GM19043 (cell line): ENCODE data around the gene OSBP2.

Experiments used
- ATAC-seq: cut with Tn5 transposase; IDR thresholded peaks from one replicate; pipeline ENCODE4 v1.9.1; 2021; ENCODE audit warnings: low read depth; ENCODE audit not compliant: unreplicated experiment

Gene OSBP2

GRCh38 chr22:30864441-30865420 lies 170.1 kb downstream of the OSBP2 start:
- ATAC-seq: no peak

- ATAC-seq: no peak
Measured at GRCh38 chr22:30865656-30866055, 171.0 kb downstream of the OSBP2 start.

GRCh38 chr22:30866216-30866615 lies 171.5 kb downstream of the OSBP2 start:
- no peak for ATAC-seq

DNA sequence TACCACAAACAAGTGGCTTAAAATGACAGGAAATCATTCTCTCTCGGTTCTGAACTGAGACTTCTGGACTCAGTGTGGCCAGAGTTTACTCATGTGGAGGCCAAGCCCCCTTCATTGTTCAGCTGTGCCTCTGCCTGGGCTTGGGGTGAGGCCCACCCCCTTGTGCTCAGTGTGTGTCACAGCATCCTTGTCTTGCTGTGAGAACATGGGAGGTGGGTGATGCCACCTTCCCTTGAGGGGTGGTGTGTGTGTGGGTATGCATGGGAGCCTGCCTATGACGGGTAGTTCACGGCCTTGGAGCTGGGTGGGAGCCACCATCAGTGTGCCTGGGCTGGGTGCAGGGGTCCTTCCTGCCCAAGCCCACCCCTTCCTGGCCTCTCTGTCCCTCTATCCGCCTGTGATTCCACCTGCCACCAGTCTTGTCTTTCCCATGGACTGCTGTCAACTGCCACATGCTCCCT lies 172.2 kb downstream of the OSBP2 start:
- ATAC-seq: no peak

GRCh38 chr22:30867746-30868662 lies 173.3 kb downstream of the OSBP2 start:
- ATAC-seq: no peak

- ATAC-seq: no peak
Measured at GRCh38 chr22:30868663-30869385, 174.2 kb downstream of the OSBP2 start.

GRCh38 chr22:30869667-30870395 lies 175.2 kb downstream of the OSBP2 start:
- ATAC-seq: no peak

GRCh38 chr22:30870451-30871345 lies 176.0 kb downstream of the OSBP2 start:
- no peak for ATAC-seq

- ATAC-seq: no peak
Measured at GRCh38 chr22:30871391-30872284, 177.0 kb downstream of the OSBP2 start.

DNA sequence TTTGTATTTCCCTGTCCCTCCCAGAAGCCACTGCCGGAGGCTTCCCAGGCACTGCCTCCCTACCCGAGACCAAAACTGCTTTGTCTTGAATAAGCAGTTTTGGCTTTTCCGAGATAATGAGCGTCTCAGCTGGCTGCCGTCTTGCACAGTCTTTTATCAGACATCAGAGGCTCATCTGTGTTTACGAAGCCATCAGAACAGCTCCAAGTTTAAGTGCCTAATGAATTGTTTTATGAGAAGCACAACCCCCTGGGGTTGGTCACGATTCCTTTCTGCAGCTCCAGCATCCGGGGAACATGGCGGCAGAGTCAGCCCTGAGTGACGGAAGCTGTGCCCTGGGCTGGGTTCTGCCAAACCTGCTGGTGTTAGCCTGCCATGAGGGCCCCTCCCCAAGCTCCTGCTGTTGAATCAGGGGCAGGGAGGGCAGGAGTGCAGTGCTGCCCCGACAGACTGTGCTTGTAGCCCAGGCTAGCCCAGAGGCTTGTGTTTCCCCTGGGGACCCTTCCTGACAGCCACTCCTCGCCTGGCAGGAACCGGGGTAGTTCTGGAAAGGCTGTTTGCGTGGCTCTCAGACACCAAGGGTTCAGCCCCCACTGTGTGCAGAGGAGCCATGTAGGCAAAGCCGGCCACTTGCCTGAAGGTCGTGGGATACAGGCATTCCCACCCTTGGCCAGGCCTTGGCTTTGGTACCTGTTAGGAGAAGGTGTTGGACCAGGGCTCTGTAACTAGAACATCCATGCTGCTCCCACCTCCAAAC lies 177.8 kb downstream of the OSBP2 start:
- no peak for ATAC-seq

DNA sequence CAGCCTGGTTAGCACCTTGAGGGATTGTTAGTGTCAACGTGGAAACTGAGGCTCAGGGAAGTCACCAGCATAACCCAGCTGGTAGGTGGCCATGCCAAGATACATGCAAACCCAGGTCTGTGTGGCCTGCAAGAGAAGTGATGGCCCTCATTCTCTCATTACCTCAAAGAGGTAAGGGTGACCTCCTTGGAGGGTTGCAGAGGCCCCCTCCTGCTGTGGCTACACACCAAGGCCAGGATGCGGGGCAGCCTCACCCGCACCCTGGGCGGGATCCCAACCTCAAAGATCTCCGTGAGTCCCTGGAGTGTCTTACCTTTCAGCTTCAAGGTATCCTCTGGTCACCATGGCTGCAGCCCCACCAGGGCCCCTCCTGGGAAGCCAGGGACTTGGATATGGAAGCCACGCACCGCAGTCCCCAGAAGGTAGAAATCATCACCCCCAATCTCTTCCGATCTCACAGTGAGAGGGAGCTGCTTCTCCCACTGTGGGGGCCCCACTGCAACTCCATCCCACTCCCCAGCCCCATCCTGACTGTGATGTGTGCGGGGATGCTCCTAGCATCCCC lies 178.5 kb downstream of the OSBP2 start:
- no peak for ATAC-seq

GRCh38 chr22:30873661-30874060 lies 179.0 kb downstream of the OSBP2 start:
- ATAC-seq: no peak

- ATAC-seq: no peak
Measured at GRCh38 chr22:30874431-30875370, 180.0 kb downstream of the OSBP2 start.

DNA sequence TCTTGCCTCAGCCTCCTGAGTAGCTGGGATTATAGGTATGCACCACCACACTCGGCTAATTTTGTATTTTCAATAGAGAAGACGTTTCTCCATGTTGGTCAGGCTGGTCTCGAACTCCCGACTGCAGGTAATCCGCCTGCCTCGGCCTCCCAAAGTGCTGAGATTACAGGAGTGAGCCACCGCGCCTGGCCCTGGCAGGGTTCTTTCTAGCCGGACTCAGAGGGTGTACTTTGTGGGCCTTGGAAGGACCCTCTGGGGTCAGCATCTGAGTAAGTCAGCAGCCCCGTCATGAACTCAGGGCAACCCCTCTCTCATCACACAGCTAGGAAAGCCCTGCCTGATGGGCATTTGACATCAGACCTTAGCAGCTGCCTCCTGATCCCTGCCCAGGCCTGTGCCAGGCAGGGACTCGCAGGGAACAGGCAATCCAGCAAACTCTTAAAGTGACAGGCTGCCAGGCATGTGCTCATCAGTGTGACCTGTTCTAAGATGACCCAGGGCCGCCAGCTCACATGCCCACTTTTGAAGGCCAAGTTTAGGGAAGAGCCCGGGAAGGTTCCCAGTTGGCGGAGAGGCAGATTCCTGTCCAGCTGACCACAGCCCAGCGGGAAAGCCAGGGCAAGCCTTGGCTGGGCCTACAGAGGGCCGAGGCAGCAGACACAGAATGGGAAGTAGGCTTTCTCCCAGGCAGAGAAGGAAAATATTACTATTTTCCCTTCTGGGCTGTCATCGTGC lies 181.0 kb downstream of the OSBP2 start:
- no peak for ATAC-seq

DNA sequence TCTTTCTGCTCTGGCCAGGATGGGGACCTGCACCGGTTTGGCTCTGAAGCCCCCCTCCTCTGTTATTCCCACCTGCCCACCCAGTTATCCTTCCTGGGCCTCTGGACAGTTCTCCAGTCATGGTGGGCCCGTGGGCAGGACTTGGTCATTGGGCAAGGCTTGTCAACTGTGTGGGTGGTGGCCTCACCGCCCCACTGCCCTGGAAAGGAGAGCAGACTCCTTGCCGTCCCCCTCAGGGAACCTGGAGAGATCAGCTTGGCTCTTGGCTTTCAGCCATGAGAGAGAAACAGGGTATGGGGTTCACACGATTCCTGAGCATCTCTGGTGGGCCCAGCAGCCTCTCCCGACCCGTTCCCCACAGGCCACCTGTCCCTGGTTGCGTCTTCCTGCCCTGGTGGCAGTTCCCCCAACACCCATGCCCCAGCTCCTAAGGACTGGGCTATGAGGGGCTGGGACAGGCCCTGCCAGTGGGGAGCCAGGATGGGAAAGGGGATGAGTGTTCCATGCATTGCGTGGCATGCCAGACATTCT lies 181.6 kb downstream of the OSBP2 start:
- no peak for ATAC-seq
